ENCODE data around the gene LAMC3. TPM values are rescaled to one million over a fixed set of nuclear protein-coding genes. Genes with fewer than 3 reads are reported as not detected.

The LAMC3 gene
- total RNA-seq, 4 donors from 2014 or later = 0.82 to 6.6 (median 3.9) TPM

- intact Hi-C loops (cut with DNase I; ENCODE audit: low total_unique reads) (no loop called here), in situ Hi-C loops (cut with MboI; ENCODE audit: low pct_ligation_motif_present in 1 of 4, low pct_unique_long_range_greater_than_20kb in 1 of 4, low sequenced_read_pairs in 3 of 4) (loop anchor here in 3 of 4 donors (10.0 to 25.0 kb wide), 2 partner anchors 283 to 285 kb away; no protein-coding TSS in a partner anchor)
- Histone ChIP-seq H3K27ac (no peak overlapping the region), H3K4me3 (no peak overlapping the region), H3K4me1 (peaks cover 0 to under 1% (median under 1%) of the 10 kb centered on the region in 4 donors), H3K36me3 (no peaks in the 10 kb centered on the region), H3K9me3 (no peaks in the 10 kb centered on the region), H3K27me3 (peaks cover 17% of the 10 kb centered on the region)
- WGBS, 2 donors (ENCODE audit: low coverage in 1 of 2) = 70 to 79% methylated on average over 5 to 25 of the region's 25 CpGs
- DNase-seq = no peak
- TF ChIP-seq POLR2AphosphoS5 (IDR thresholded peaks at IDR 0.05) = no peak
- no peak for TF ChIP-seq POLR2A (IDR thresholded peaks at IDR 0.05)
- TF ChIP-seq CTCF (IDR thresholded peaks at IDR 0.05) = no peak
- TF ChIP-seq EP300 (IDR thresholded peaks at IDR 0.05; ENCODE audit: low read depth) = no peak
Observed at GRCh38 chr9:131051592-131052517, 42.9 kb downstream of the LAMC3 start.

- no peak overlapping the region for H3K27ac ChIP-seq
- TF ChIP-seq POLR2A (IDR thresholded peaks at IDR 0.05) (no peak), POLR2AphosphoS5 (IDR thresholded peaks at IDR 0.05) (no peak), EP300 (IDR thresholded peaks at IDR 0.05; ENCODE audit: low read depth) (no peak), CTCF (IDR thresholded peaks at IDR 0.05) (no peak)
- DNase-seq = no peak
- no peaks in the 10 kb centered on the region for H3K4me1 ChIP-seq
- no peaks in the 10 kb centered on the region for H3K36me3 ChIP-seq
- no peak overlapping the region for H3K4me3 ChIP-seq
- intact Hi-C loops (cut with DNase I; ENCODE audit: low total_unique reads) = no loop called here
- H3K27me3 ChIP-seq = peaks cover 16% of the 10 kb centered on the region
- in situ Hi-C loops (cut with MboI; ENCODE audit: low pct_ligation_motif_present in 1 of 4, low pct_unique_long_range_greater_than_20kb in 1 of 4, low sequenced_read_pairs in 3 of 4) = loop anchor here in 3 of 4 donors (10.0 to 25.0 kb wide), 2 partner anchors 281 to 283 kb away; no protein-coding TSS in a partner anchor
- H3K9me3 ChIP-seq = no peaks in the 10 kb centered on the region
- WGBS, 2 donors (ENCODE audit: low coverage in 1 of 2) = 83 to 100% methylated on average over 1 to 3 of the region's 3 CpGs
Observed at GRCh38 chr9:131053896-131054295, 44.9 kb downstream of the LAMC3 start.

- no peaks in the 10 kb centered on the region for H3K9me3 ChIP-seq
- WGBS, 2 donors (ENCODE audit: low coverage in 1 of 2) = 87% methylated on average over 14 of the region's 14 CpGs; no CpG with 5 or more reads in 1 of the 2 donors
- in situ Hi-C loops (cut with MboI; ENCODE audit: low pct_ligation_motif_present in 1 of 4, low pct_unique_long_range_greater_than_20kb in 1 of 4, low sequenced_read_pairs in 3 of 4) (loop anchor here in 3 of 4 donors (10.0 to 25.0 kb wide), 2 partner anchors 278 to 280 kb away; no protein-coding TSS in a partner anchor), intact Hi-C loops (cut with DNase I; ENCODE audit: low total_unique reads) (loop anchor here (5.0 kb wide), 1 partner anchor 280 kb away; no protein-coding TSS in a partner anchor)
- no peaks in the 10 kb centered on the region for H3K36me3 ChIP-seq
- H3K27me3 ChIP-seq = peaks cover 5% of the 10 kb centered on the region
- DNase-seq = no peak
- H3K4me3 ChIP-seq = no peak overlapping the region
- no peaks in the 10 kb centered on the region for H3K4me1 ChIP-seq
- no peak overlapping the region for H3K27ac ChIP-seq
- TF ChIP-seq EP300 (IDR thresholded peaks at IDR 0.05; ENCODE audit: low read depth) (no peak), POLR2A (IDR thresholded peaks at IDR 0.05) (no peak), POLR2AphosphoS5 (IDR thresholded peaks at IDR 0.05) (no peak), CTCF (IDR thresholded peaks at IDR 0.05) (no peak)
Observed at GRCh38 chr9:131056781-131057506, 48.0 kb downstream of the LAMC3 start.
